Testis (tissue), 3 donors: ENCODE data around the gene NFATC2. TPM values are rescaled to one million over a fixed set of nuclear protein-coding genes. Genes with fewer than 3 reads are reported as not detected.

Source experiments
- DNase-seq: peaks from one replicate; pipeline ENCODE4 v3.0.0-alpha.2; 2019
- H3K27ac ChIP-seq, 2 donors: fragments of 200-600 bp; sonication (generic); one replicate each; pipeline ENCODE4 v1.5.1; 2019
- H3K27me3 ChIP-seq: fragments of 200-600 bp; sonication (generic); one replicate; pipeline ENCODE4 v1.5.1; 2019
- H3K36me3 ChIP-seq: fragments of 200-600 bp; sonication (generic); one replicate; pipeline ENCODE4 v1.5.1; 2017; ENCODE audit warnings: low read depth; ENCODE audit errors: missing control alignments
- H3K4me1 ChIP-seq: fragments of 200-600 bp; sonication (generic); one replicate; pipeline ENCODE4 v1.5.1; 2019
- H3K4me3 ChIP-seq, 2 donors: fragments of 200-600 bp; sonication (generic); one replicate each; pipeline ENCODE4 v1.5.1; 2017 to 2019
- H3K9me3 ChIP-seq: fragments of 200-600 bp; sonication (generic); one replicate; pipeline ENCODE4 v1.5.1; 2017
- POLR2A ChIP-seq: fragments of 450-650 bp; IDR thresholded peaks from one replicate; pipeline ENCODE4 v1.6.1; 2017; ENCODE audit warnings: antibody characterized with exemption, mild to moderate bottlenecking, moderate library complexity
- WGBS, 2 donors: methylation state at CpG; one replicate each; pipeline ENCODE4 v1.1.5; 2018; 5-methylcytosine and 5-hydroxymethylcytosine counted together
- intact Hi-C: fragments of 100-400 bp; cut with DNase I; formaldehyde crosslinking; loops from one replicate; pipeline ENCODE4 v1.15.1; 2023; ENCODE audit warnings: low total_unique reads
- polyA plus RNA-seq: library from polyadenylated mRNA; stranded (reverse); fragments of 350-450 nt; fragmentation: Illumina TruSeq; extraction: RNeasy Lipid Tissue Mini Kit (QIAGEN cat#74804); gene quantifications from one replicate; pipeline ENCODE4 v1.2.3, GENCODE V29; 2014; ENCODE audit warnings: low read depth, low replicate concordance; ENCODE audit not compliant: insufficient read depth
- total RNA-seq, 2 donors: library from RNA; depleted of rRNA; stranded (reverse); fragments of >200 nt; gene quantifications; one replicate each; pipeline ENCODE4 v1.2.3, GENCODE V29; 2016
- TF ChIP-seq, protein P1 (sequence below), 3 experiments: fragments of 450-650 bp in 2 of 3; fragments of 200-600 bp in 1 of 3; sonication (generic) in 1 of 3; IDR thresholded peaks; one replicate each; pipeline ENCODE4 v1.5.1; 2016 to 2019; ENCODE audit warnings: antibody characterized with exemption in 3 of 3, mild to moderate bottlenecking in 2 of 3, moderate library complexity in 1 of 3

Gene NFATC2
- total and polyA plus RNA-seq, 3 donors from 2014 or later, result 5.4 to 7.5 (median 6.5) TPM

DNA sequence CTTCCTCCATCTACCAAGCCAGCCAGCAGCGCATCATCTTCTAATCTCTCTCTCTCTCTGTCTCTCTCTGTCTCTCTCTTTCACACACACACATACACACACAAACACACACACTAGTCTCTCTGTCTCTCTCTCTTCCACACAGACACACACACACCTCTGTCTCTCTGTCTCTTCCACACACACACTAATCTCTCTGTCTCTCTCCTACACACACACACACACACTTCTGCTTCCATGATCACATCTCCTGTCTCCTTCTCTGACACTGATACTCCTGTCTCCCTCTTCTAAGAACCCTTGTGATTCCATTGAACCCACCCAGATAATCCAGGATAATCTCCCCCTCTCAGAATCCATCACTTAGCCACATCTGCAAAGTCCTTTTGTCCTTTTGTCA lies 181.3 kb downstream of the NFATC2 start:
- intact Hi-C loops, result no loop called here
- no peaks in the 10 kb centered on the region for H3K36me3 ChIP-seq
- H3K27ac ChIP-seq, result no peak overlapping the region
- 88 to 93% methylated on average over 1 of the region's 1 CpG for WGBS, 2 donors
- no peak for TF ChIP-seq POLR2A
- TF ChIP-seq, protein P1, sequence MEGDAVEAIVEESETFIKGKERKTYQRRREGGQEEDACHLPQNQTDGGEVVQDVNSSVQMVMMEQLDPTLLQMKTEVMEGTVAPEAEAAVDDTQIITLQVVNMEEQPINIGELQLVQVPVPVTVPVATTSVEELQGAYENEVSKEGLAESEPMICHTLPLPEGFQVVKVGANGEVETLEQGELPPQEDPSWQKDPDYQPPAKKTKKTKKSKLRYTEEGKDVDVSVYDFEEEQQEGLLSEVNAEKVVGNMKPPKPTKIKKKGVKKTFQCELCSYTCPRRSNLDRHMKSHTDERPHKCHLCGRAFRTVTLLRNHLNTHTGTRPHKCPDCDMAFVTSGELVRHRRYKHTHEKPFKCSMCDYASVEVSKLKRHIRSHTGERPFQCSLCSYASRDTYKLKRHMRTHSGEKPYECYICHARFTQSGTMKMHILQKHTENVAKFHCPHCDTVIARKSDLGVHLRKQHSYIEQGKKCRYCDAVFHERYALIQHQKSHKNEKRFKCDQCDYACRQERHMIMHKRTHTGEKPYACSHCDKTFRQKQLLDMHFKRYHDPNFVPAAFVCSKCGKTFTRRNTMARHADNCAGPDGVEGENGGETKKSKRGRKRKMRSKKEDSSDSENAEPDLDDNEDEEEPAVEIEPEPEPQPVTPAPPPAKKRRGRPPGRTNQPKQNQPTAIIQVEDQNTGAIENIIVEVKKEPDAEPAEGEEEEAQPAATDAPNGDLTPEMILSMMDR (IDR thresholded peaks at IDR 0.05), result no peak
- DNase-seq, result no peak
- no peaks in the 10 kb centered on the region for H3K27me3 ChIP-seq
- no peaks in the 10 kb centered on the region for H3K9me3 ChIP-seq
- no peak overlapping the region for H3K4me3 ChIP-seq
- no peaks in the 10 kb centered on the region for H3K4me1 ChIP-seq

DNA sequence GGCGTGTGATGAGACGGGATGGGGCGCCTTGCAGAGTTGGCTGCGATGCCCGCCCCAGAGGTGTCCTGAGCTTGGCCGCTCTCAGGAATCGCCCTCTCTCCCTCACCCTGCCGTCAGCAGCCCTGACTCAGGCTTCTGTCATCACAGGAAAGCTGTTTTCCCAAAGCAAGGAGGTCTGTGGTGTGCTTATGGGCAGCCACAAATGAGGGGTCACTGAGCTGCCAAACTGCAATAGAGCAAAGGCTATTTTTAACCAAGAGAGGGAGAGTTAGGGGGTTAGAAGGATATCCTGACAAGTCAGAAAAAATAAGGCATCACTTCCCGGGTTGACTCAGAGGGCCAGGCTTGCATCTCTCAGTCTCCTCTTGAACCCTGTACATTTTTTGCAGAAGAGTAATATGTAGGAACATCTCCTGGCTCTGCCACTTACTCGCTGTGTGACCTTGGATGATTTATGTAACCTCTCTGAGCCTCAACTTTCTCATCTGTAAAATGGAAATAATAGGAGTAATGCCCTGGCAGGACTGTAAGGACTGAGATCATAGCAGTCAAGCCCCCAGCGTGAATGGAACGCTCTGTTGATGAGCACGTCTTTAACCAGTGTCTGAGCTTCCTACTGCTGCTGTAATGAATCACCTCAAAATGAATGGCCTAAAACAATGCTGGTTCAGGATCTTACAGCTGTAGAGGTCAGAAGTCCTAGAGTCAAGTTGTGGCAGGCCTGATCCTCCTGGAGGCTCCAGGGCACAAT lies 181.9 kb downstream of the NFATC2 start:
- DNase-seq, result no peak
- intact Hi-C loops, result no loop called here
- H3K4me3 ChIP-seq, result no peak overlapping the region
- H3K27me3 ChIP-seq, result no peaks in the 10 kb centered on the region
- WGBS, 2 donors, result 83 to 91% methylated on average over 13 of the region's 13 CpGs
- no peak overlapping the region for H3K27ac ChIP-seq
- no peaks in the 10 kb centered on the region for H3K36me3 ChIP-seq
- H3K9me3 ChIP-seq, result no peaks in the 10 kb centered on the region
- no peaks in the 10 kb centered on the region for H3K4me1 ChIP-seq
- TF ChIP-seq, protein P1 (IDR thresholded peaks at IDR 0.05), result no peak
- TF ChIP-seq POLR2A, result no peak

DNA sequence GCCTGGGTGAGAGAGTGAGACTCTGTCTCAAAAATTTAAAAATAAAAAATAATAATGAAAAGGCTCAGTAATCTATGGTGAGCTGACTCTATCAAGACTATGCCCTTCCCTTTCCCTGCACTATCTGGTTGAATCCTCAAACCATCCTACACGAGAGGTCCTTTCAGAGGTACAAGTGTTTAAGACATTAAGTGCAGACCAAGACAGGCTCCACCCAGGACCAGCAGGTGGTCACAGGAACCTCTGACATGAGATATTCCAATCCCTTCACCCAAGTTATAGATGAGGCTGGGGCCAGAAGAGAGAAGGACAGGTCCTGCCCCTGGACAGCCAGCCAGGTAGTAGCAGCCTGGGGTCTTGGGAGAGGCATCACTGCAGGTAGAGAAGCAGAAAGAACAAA lies 182.6 kb downstream of the NFATC2 start:
- Histone ChIP-seq H3K4me1 (no peaks in the 10 kb centered on the region), H3K36me3 (no peaks in the 10 kb centered on the region), H3K9me3 (no peaks in the 10 kb centered on the region), H3K4me3 (no peak overlapping the region), H3K27ac (no peak overlapping the region), H3K27me3 (no peaks in the 10 kb centered on the region)
- no peak for TF ChIP-seq POLR2A
- TF ChIP-seq, protein P1 (IDR thresholded peaks at IDR 0.05), result no peak
- WGBS, 2 donors, result 70 to 84% methylated on average over 1 of the region's 1 CpG
- no peak for DNase-seq
- intact Hi-C loops, result no loop called here

DNA sequence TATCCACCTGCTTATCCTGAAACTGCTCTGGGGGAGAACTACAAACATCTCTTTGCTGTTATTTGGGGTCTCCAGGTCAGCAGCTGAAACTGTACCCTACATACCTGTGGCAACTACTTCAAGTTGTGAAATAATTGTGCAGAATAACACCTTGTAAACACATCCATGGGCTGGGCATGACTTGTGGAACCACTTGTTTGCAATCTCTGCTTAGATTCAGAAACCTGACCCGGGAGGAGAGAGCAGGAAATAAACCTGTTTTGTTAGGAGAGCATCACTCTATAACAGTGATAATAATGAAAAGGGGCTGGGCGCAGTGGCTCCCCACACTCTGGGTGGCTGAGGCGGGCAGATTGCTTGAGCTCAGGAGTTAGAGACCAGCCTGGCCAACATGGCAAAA lies 183.1 kb downstream of the NFATC2 start:
- WGBS, 2 donors, result 90 to 97% methylated on average over 3 of the region's 3 CpGs
- H3K27me3 ChIP-seq, result no peaks in the 10 kb centered on the region
- no peaks in the 10 kb centered on the region for H3K4me1 ChIP-seq
- H3K9me3 ChIP-seq, result no peaks in the 10 kb centered on the region
- intact Hi-C loops, result no loop called here
- TF ChIP-seq, protein P1 (IDR thresholded peaks at IDR 0.05), result no peak
- TF ChIP-seq POLR2A, result no peak
- H3K4me3 ChIP-seq, result no peak overlapping the region
- no peak for DNase-seq
- H3K36me3 ChIP-seq, result no peaks in the 10 kb centered on the region
- H3K27ac ChIP-seq, result no peak overlapping the region
